ENCODE results near the gene DGCR2.

DNA sequence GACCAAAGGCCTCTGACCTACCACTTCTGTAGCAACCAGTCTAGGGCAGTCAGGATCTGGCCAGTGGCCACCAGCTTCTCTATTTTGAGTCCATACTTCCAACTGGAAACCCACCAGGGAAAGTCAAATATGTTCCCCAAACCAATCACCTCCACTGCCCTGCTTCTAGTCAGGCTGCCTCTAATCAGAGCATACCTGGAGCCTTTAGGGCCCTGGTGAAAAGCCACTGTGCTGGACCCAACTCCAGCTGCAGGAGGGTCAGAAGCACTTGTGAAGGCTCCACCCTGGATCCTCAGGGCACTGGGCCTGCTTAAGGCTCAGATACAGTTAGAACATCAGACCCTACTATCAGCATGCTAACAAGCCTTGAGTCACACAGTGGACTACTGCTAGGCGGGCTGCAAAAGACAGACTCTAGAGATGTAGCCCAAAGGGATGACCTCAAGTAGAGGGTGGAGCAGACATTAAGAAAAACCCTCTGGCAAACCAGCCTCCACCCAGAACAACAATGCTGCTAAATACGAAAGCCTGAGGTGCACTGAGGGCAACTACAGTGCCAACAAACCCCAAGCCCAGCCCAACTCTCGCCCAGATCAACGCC lies 69.2 kb downstream of the DGCR2 start:
- TF ChIP-seq, protein P1, sequence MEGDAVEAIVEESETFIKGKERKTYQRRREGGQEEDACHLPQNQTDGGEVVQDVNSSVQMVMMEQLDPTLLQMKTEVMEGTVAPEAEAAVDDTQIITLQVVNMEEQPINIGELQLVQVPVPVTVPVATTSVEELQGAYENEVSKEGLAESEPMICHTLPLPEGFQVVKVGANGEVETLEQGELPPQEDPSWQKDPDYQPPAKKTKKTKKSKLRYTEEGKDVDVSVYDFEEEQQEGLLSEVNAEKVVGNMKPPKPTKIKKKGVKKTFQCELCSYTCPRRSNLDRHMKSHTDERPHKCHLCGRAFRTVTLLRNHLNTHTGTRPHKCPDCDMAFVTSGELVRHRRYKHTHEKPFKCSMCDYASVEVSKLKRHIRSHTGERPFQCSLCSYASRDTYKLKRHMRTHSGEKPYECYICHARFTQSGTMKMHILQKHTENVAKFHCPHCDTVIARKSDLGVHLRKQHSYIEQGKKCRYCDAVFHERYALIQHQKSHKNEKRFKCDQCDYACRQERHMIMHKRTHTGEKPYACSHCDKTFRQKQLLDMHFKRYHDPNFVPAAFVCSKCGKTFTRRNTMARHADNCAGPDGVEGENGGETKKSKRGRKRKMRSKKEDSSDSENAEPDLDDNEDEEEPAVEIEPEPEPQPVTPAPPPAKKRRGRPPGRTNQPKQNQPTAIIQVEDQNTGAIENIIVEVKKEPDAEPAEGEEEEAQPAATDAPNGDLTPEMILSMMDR (IDR thresholded peaks at IDR 0.05; ENCODE audit: insufficient read depth, low read length, poor library complexity, severe bottlenecking), result no peak
- no peak for TF ChIP-seq EZH2phosphoT487 (conservative IDR thresholded peaks at IDR 0.05; ENCODE audit: low read length)
